ENCODE measurements around the gene SKIC8.
"Not testable (repeated sequence)": the region's sequence is repeated elsewhere in the genome, so short reads cannot be mapped to it uniquely, and the experiment has no call there.

SKIC8 gene

GRCh38 chr15:78251136-78251535 lies 48.3 kb downstream of the SKIC8 start:
- no peak for TF ChIP-seq CTCF (IDR thresholded peaks at IDR 0.05; ENCODE audit: low read depth, low read length)
- DNase-seq (ENCODE audit: extremely low read depth, low read depth) = no peak

- TF ChIP-seq CTCF (IDR thresholded peaks at IDR 0.05; ENCODE audit: low read depth, low read length) = no peak
- no peak for DNase-seq (ENCODE audit: extremely low read depth, low read depth)
These were observed 50.3 kb downstream of the SKIC8 start for GRCh38 chr15:78249131-78249530.

- TF ChIP-seq CTCF (IDR thresholded peaks at IDR 0.05; ENCODE audit: low read depth, low read length) = no peak
- no peak for DNase-seq (ENCODE audit: extremely low read depth, low read depth)
These were observed 51.5 kb downstream of the SKIC8 start for GRCh38 chr15:78247911-78248310.

- not testable (repeated sequence) for DNase-seq (ENCODE audit: extremely low read depth, low read depth)
These were observed 53.3 kb downstream of the SKIC8 start for GRCh38 chr15:78245976-78246620.

GRCh38 chr15:78245392-78245791 lies 54.0 kb downstream of the SKIC8 start:
- not testable (repeated sequence) for DNase-seq (ENCODE audit: extremely low read depth, low read depth)

- DNase-seq (ENCODE audit: extremely low read depth, low read depth) = no peak
- TF ChIP-seq CTCF (IDR thresholded peaks at IDR 0.05; ENCODE audit: low read depth, low read length) = no peak
These were observed 54.5 kb downstream of the SKIC8 start for GRCh38 chr15:78244893-78245292.

- no peak for TF ChIP-seq CTCF (IDR thresholded peaks at IDR 0.05; ENCODE audit: low read depth, low read length)
- DNase-seq (ENCODE audit: extremely low read depth, low read depth) = no peak
These were observed 55.3 kb downstream of the SKIC8 start for GRCh38 chr15:78244101-78244500.

- DNase-seq (ENCODE audit: extremely low read depth, low read depth) = no peak
These were observed 55.9 kb downstream of the SKIC8 start for GRCh38 chr15:78243491-78243941.

More at GRCh38 chr15:78243491-78243941, 55.9 kb downstream of the SKIC8 start:
- no peak for TF ChIP-seq CTCF (IDR thresholded peaks at IDR 0.05; ENCODE audit: low read depth, low read length)

All from AG09319 (cell line).